ENCODE results near the gene MGAT3.
A peak's percentile ranks its signal among the peaks of the same experiment; 100 is the strongest.
"Not testable (repeated sequence)": the region's sequence is repeated elsewhere in the genome, so short reads cannot be mapped to it uniquely, and the experiment has no call there.

MGAT3 gene

GRCh38 chr22:39494471-39495120 is 37.8 kb downstream of the MGAT3 start:
- DNase-seq: no peak

GRCh38 chr22:39496131-39496838 is 39.5 kb downstream of the MGAT3 start:
- peak; percentile 63 for DNase-seq

- DNase-seq: no peak
Observed at GRCh38 chr22:39497429-39497828, 40.6 kb downstream of the MGAT3 start.

- DNase-seq: no peak
Observed at GRCh38 chr22:39498368-39498767, 41.6 kb downstream of the MGAT3 start.

- DNase-seq: no peak
Observed at GRCh38 chr22:39498802-39499201, 42.0 kb downstream of the MGAT3 start.

GRCh38 chr22:39500101-39500500 is 43.3 kb downstream of the MGAT3 start:
- DNase-seq: no peak

GRCh38 chr22:39501644-39502108 is 44.9 kb downstream of the MGAT3 start:
- DNase-seq: no peak

- DNase-seq: peak; percentile 97
Observed at GRCh38 chr22:39502109-39502788, 45.4 kb downstream of the MGAT3 start, which contains the start of gene MIEF1. Gene MIEF1, plus strand, starts transcription at chr22:39502290. Its CDS starts 9,005 bp downstream, at chr22:39511295.

GRCh38 chr22:39502789-39503409 is 46.1 kb downstream of the MGAT3 start:
- no peak for DNase-seq

GRCh38 chr22:39503630-39504029 is 46.8 kb downstream of the MGAT3 start:
- no peak for DNase-seq

- DNase-seq: no peak
Observed at GRCh38 chr22:39504071-39504470, 47.3 kb downstream of the MGAT3 start.

GRCh38 chr22:39507021-39507420 is 50.2 kb downstream of the MGAT3 start:
- not testable (repeated sequence) for DNase-seq

- DNase-seq: no peak
Observed at GRCh38 chr22:39508393-39508792, 51.6 kb downstream of the MGAT3 start.

GRCh38 chr22:39510529-39511149 is 53.8 kb downstream of the MGAT3 start:
- no peak for DNase-seq

- DNase-seq: no peak
Observed at GRCh38 chr22:39511226-39511625, 54.4 kb downstream of the MGAT3 start.

- DNase-seq: no peak
Observed at GRCh38 chr22:39512026-39512425, 55.2 kb downstream of the MGAT3 start.

GRCh38 chr22:39513791-39514190 is 57.0 kb downstream of the MGAT3 start:
- no peak for DNase-seq

- DNase-seq: peak; percentile 36
Observed at GRCh38 chr22:39514373-39514973, 57.7 kb downstream of the MGAT3 start.

GRCh38 chr22:39515266-39516050 is 58.6 kb downstream of the MGAT3 start:
- DNase-seq: no peak

GRCh38 chr22:39517470-39517869 is 60.7 kb downstream of the MGAT3 start:
- no peak for DNase-seq

- no peak for DNase-seq
Observed at GRCh38 chr22:39518144-39518786, 61.5 kb downstream of the MGAT3 start.
